A673 (cell line): ENCODE data around the gene C7orf33. TPM values are rescaled to one million over a fixed set of nuclear protein-coding genes. Genes with fewer than 3 reads are reported as not detected.

ENCODE experiments used
- BruUV-seq: library from RNA; stranded (reverse); fragments of 400-500 nt; replicated peaks from 2 replicates; lab custom pipeline; 2021; lab: Mats Ljungman, UMichigan
- CTCF ChIA-PET: fragments of 300-600 bp; sonication (Branson Sonifier 250); formaldehyde crosslinking; loops from one replicate; lab custom pipeline; 2022; ENCODE audit warnings: antibody characterized with exemption; lab: Charles Lee
- POLR2A ChIA-PET: fragments of 300-600 bp; sonication (Branson Sonifier 250); formaldehyde crosslinking; loops from one replicate; lab custom pipeline; 2022; ENCODE audit warnings: antibody characterized with exemption; ENCODE audit not compliant: low non-redundant PET; lab: Charles Lee
- DNase-seq: peaks from one replicate; pipeline ENCODE4 v3.0.0-alpha.2; 2015; ENCODE audit warnings: low spot score
- H3K27ac ChIP-seq: fragments of 200-600 bp; sonication (generic); 2 replicates; pipeline ENCODE4 v1.5.1; 2016; ENCODE audit warnings: mixed run types, low read depth, mild to moderate bottlenecking, mixed read lengths, antibody characterized with exemption, low read length; ENCODE audit not compliant: poor library complexity, severe bottlenecking
- H3K27me3 ChIP-seq: fragments of 200-600 bp; sonication (generic); replicated peaks from 2 replicates; pipeline ENCODE4 v1.6.1; 2017; ENCODE audit warnings: mixed run types, low read depth, mild to moderate bottlenecking, mixed read lengths, antibody characterized with exemption, low read length; ENCODE audit not compliant: insufficient read depth, poor library complexity
- H3K36me3 ChIP-seq: fragments of 200-600 bp; sonication (generic); 2 replicates; pipeline ENCODE4 v1.6.1; 2016; ENCODE audit warnings: mixed run types, mild to moderate bottlenecking, mixed read lengths, antibody characterized with exemption, low read length; ENCODE audit not compliant: insufficient read depth, poor library complexity, severe bottlenecking
- H3K4me1 ChIP-seq: fragments of 200-600 bp; sonication (generic); 2 replicates; pipeline ENCODE4 v1.6.1; 2017; ENCODE audit warnings: mixed run types, mild to moderate bottlenecking, mixed read lengths, antibody characterized with exemption, low read length; ENCODE audit not compliant: insufficient read depth, poor library complexity, severe bottlenecking
- H3K4me3 ChIP-seq: fragments of 200-600 bp; sonication (generic); 2 replicates; pipeline ENCODE4 v1.5.1; 2016; ENCODE audit warnings: low read depth, mixed run types, mild to moderate bottlenecking, mixed read lengths, low read length; ENCODE audit not compliant: poor library complexity, severe bottlenecking
- H3K9me3 ChIP-seq: fragments of 200-600 bp; sonication (generic); 2 replicates; pipeline ENCODE4 v1.6.1; 2016; ENCODE audit warnings: mixed run types, low read depth, mild to moderate bottlenecking, mixed read lengths, antibody characterized with exemption, low read length; ENCODE audit not compliant: poor library complexity, severe bottlenecking
- EZH2 ChIP-seq: fragments of 200-600 bp; sonication (generic); IDR thresholded peaks from 2 replicates; pipeline ENCODE4 v1.6.1; 2017; ENCODE audit warnings: borderline replicate concordance, low read depth, mild to moderate bottlenecking, mixed read lengths, antibody characterized with exemption, low read length; ENCODE audit not compliant: poor library complexity, severe bottlenecking
- intact Hi-C: fragments of 100-400 bp; cut with micrococcal nuclease; formaldehyde crosslinking; loops from one replicate; pipeline ENCODE4 v1.10.0; 2022; ENCODE audit not compliant: unreplicated experiment
- total RNA-seq: library from RNA; stranded (reverse); gene quantifications from 2 replicates; pipeline ENCODE4 v1.2.3, GENCODE V29; 2021
- TF ChIP-seq, protein P1 (sequence below): fragments of 300-800, 200-600 bp; sonication (generic); conservative IDR thresholded peaks from 2 replicates; pipeline ENCODE4 v1.5.1; 2017; ENCODE audit warnings: low read depth, mild to moderate bottlenecking, antibody characterized with exemption, low read length, moderate library complexity, mixed read lengths

C7orf33 gene
- total RNA-seq, 1 experiment from 2014 or later, result not detected

- no peaks in the 10 kb centered on the region for H3K4me1 ChIP-seq
- peaks cover 21% of the 10 kb centered on the region for H3K27me3 ChIP-seq
- H3K4me3 ChIP-seq, result no peak overlapping the region
- no peaks in the 10 kb centered on the region for H3K9me3 ChIP-seq
- POLR2A ChIA-PET, result no interaction called here
- H3K36me3 ChIP-seq, result no peaks in the 10 kb centered on the region
- no TSS peak for BruUV-seq
- TF ChIP-seq EZH2, result no peak
- TF ChIP-seq, protein P1, sequence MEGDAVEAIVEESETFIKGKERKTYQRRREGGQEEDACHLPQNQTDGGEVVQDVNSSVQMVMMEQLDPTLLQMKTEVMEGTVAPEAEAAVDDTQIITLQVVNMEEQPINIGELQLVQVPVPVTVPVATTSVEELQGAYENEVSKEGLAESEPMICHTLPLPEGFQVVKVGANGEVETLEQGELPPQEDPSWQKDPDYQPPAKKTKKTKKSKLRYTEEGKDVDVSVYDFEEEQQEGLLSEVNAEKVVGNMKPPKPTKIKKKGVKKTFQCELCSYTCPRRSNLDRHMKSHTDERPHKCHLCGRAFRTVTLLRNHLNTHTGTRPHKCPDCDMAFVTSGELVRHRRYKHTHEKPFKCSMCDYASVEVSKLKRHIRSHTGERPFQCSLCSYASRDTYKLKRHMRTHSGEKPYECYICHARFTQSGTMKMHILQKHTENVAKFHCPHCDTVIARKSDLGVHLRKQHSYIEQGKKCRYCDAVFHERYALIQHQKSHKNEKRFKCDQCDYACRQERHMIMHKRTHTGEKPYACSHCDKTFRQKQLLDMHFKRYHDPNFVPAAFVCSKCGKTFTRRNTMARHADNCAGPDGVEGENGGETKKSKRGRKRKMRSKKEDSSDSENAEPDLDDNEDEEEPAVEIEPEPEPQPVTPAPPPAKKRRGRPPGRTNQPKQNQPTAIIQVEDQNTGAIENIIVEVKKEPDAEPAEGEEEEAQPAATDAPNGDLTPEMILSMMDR, result no peak
- CTCF ChIA-PET, result no interaction called here
- intact Hi-C loops, result no loop called here
- DNase-seq, result no peak
- H3K27ac ChIP-seq, result no peak overlapping the region
Measured at GRCh38 chr7:148645898-148646297, 55.3 kb downstream of the C7orf33 start.

GRCh38 chr7:148650232-148650858, 59.8 kb downstream of the C7orf33 start:
- intact Hi-C loops, result no loop called here
- H3K4me3 ChIP-seq, result no peak overlapping the region
- no TSS peak for BruUV-seq
- POLR2A ChIA-PET, result no interaction called here
- no peak overlapping the region for H3K27ac ChIP-seq
- peaks cover 13% of the 10 kb centered on the region for H3K27me3 ChIP-seq
- no peaks in the 10 kb centered on the region for H3K9me3 ChIP-seq
- CTCF ChIA-PET, result no interaction called here
- peak; percentile 6 for DNase-seq
- TF ChIP-seq EZH2, result no peak
- no peaks in the 10 kb centered on the region for H3K4me1 ChIP-seq
- H3K36me3 ChIP-seq, result no peaks in the 10 kb centered on the region

DNA sequence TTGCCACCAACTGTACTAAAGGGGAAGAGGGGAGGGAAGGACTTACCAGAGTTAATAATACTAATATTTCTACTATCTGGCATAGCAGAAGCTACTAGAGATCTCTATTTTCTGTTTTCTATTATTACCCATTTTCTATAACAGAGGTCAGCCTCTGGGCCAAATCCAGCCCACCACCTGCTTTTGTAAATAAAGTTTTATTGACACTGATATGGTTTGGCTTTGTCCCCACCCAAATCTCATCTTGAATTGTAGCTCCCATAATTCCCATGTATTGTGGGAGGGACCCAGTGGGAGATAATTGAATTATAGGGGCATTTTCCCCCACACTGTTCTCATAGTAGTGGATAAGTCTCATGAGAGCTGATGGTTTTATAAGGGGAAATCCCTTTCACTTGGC, 62.2 kb downstream of the C7orf33 start:
- TF ChIP-seq EZH2, result no peak
- TF ChIP-seq, protein P1, result no peak
- Histone ChIP-seq H3K36me3 (no peaks in the 10 kb centered on the region), H3K9me3 (no peaks in the 10 kb centered on the region), H3K4me1 (no peaks in the 10 kb centered on the region), H3K4me3 (no peak overlapping the region), H3K27me3 (no peaks in the 10 kb centered on the region), H3K27ac (no peak overlapping the region)
- no TSS peak for BruUV-seq
- DNase-seq, result no peak
- intact Hi-C loops, result no loop called here
- ChIA-PET CTCF (no interaction called here), POLR2A (no interaction called here)

DNA sequence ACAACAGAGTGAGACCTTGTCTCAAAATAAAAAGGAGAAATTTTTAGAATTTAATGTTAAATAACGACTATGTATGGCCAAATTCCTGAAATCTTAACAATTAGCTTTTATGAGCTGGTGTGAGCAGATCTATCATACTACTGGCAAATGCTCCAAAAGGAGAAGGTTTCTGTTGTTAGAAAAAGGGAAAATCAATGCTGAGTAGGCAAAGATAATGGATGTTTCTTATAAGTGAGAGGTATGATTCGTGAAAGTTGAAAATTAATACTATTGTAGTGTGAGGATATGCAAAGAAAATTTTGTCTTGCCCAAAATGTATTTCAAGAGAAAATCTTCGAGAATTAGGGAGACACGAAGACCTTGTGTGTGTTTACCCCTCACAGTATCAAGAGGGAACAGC, 67.4 kb downstream of the C7orf33 start:
- POLR2A ChIA-PET, result no interaction called here
- intact Hi-C loops, result no loop called here

More for the DNA sequence above, 67.4 kb downstream of the C7orf33 start:
- Histone ChIP-seq H3K4me3 (no peak overlapping the region), H3K27me3 (no peaks in the 10 kb centered on the region), H3K36me3 (no peaks in the 10 kb centered on the region), H3K27ac (no peak overlapping the region), H3K4me1 (no peaks in the 10 kb centered on the region), H3K9me3 (no peaks in the 10 kb centered on the region)
- BruUV-seq, result no TSS peak
- TF ChIP-seq, protein P1, result no peak
- no peak for TF ChIP-seq EZH2
- DNase-seq, result no peak
- CTCF ChIA-PET, result no interaction called here
